DND-41 (cell line): Measurements from ENCODE around the gene TTC9C.

Experiments used
- ATAC-seq: fragments of 200-7000 bp; cut with Tn5 transposase; 3 replicates; pipeline ENCODE4 v1.9.1; 2021; ENCODE audit warnings: low read depth; ENCODE audit not compliant: insufficient read depth
- DNase-seq: peaks from one replicate; pipeline ENCODE4 v3.0.0-alpha.2; 2020
- H2AFZ ChIP-seq: 2 replicates; pipeline ENCODE4 v1.6.0; 2012; ENCODE audit warnings: low read depth, low read length
- H3K27ac ChIP-seq: 2 replicates; pipeline ENCODE4 v1.5.1; 2012; ENCODE audit warnings: low read length, inconsistent platforms
- H3K27me3 ChIP-seq: fragments of 200-600 bp; sonication (generic); 2 replicates; pipeline ENCODE4 v1.6.0; 2012; ENCODE audit warnings: low read length, mild to moderate bottlenecking, inconsistent platforms; ENCODE audit not compliant: insufficient read depth, poor library complexity
- H3K36me3 ChIP-seq: 2 replicates; pipeline ENCODE4 v1.5.1; 2012; ENCODE audit warnings: low read length, inconsistent platforms; ENCODE audit not compliant: insufficient read depth
- H3K4me1 ChIP-seq: 2 replicates; pipeline ENCODE4 v1.5.1; 2012; ENCODE audit warnings: mild to moderate bottlenecking, low read length; ENCODE audit not compliant: insufficient read depth
- H3K4me2 ChIP-seq: 2 replicates; pipeline ENCODE4 v1.6.0; 2012; ENCODE audit warnings: mild to moderate bottlenecking, moderate library complexity, low read length, inconsistent platforms; ENCODE audit not compliant: insufficient read depth
- H3K4me3 ChIP-seq, 2 experiments: fragments of 200-600 bp in 1 of 2; shearing (Covaris generic) in 1 of 2; 2 replicates each; pipeline ENCODE4 v1.5.1; 2012 to 2016; ENCODE audit warnings: inconsistent platforms in 2 of 2, low read length in 2 of 2, mild to moderate bottlenecking in 2 of 2, low read depth in 1 of 2, moderate library complexity in 1 of 2
- H3K79me2 ChIP-seq: 2 replicates; pipeline ENCODE4 v1.6.0; 2012; ENCODE audit warnings: low read length, inconsistent platforms; ENCODE audit not compliant: insufficient read depth
- H3K9ac ChIP-seq: 2 replicates; pipeline ENCODE4 v1.6.0; 2012; ENCODE audit warnings: low read depth, mild to moderate bottlenecking, inconsistent platforms, low read length, moderate library complexity
- H3K9me3 ChIP-seq: 2 replicates; pipeline ENCODE4 v1.5.1; 2012; ENCODE audit warnings: low read length, moderate library complexity, mild to moderate bottlenecking, inconsistent platforms; ENCODE audit not compliant: insufficient read depth, severe bottlenecking
- H4K20me1 ChIP-seq: 2 replicates; pipeline ENCODE4 v1.6.0; 2012; ENCODE audit warnings: low read length; ENCODE audit not compliant: insufficient read depth
- EZH2 ChIP-seq: IDR thresholded peaks from 3 replicates; pipeline ENCODE4 v1.6.1; 2012; ENCODE audit warnings: borderline replicate concordance, low read depth, mild to moderate bottlenecking, moderate library complexity, low read length, inconsistent platforms; ENCODE audit not compliant: severe bottlenecking
- TF ChIP-seq, protein P1 (sequence below): IDR thresholded peaks from 2 replicates; pipeline ENCODE4 v1.5.1; 2012; ENCODE audit warnings: borderline replicate concordance, low read length, moderate library complexity, mild to moderate bottlenecking; ENCODE audit not compliant: poor library complexity, severe bottlenecking; ENCODE audit errors: extremely low read depth

TTC9C gene

GRCh38 chr11:62712861-62713260 is 15.4 kb upstream of the TTC9C start:
- ATAC-seq (no peak), DNase-seq (no peak)
- Histone ChIP-seq H4K20me1 (no peaks in the 10 kb centered on the region), H3K9me3 (no peaks in the 10 kb centered on the region), H3K4me2 (no peak overlapping the region), H3K27ac (no peak overlapping the region), H3K36me3 (peaks cover 75% of the 10 kb centered on the region), H3K9ac (no peak overlapping the region), H3K27me3 (no peaks in the 10 kb centered on the region), H3K4me1 (peaks cover 32% of the 10 kb centered on the region), H3K79me2 (peaks cover 49% of the 10 kb centered on the region), H2AFZ (no peak overlapping the region), H3K4me3 (no peak overlapping the region)
- TF ChIP-seq, protein P1, sequence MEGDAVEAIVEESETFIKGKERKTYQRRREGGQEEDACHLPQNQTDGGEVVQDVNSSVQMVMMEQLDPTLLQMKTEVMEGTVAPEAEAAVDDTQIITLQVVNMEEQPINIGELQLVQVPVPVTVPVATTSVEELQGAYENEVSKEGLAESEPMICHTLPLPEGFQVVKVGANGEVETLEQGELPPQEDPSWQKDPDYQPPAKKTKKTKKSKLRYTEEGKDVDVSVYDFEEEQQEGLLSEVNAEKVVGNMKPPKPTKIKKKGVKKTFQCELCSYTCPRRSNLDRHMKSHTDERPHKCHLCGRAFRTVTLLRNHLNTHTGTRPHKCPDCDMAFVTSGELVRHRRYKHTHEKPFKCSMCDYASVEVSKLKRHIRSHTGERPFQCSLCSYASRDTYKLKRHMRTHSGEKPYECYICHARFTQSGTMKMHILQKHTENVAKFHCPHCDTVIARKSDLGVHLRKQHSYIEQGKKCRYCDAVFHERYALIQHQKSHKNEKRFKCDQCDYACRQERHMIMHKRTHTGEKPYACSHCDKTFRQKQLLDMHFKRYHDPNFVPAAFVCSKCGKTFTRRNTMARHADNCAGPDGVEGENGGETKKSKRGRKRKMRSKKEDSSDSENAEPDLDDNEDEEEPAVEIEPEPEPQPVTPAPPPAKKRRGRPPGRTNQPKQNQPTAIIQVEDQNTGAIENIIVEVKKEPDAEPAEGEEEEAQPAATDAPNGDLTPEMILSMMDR, result no peak
- TF ChIP-seq EZH2, result no peak

DNA sequence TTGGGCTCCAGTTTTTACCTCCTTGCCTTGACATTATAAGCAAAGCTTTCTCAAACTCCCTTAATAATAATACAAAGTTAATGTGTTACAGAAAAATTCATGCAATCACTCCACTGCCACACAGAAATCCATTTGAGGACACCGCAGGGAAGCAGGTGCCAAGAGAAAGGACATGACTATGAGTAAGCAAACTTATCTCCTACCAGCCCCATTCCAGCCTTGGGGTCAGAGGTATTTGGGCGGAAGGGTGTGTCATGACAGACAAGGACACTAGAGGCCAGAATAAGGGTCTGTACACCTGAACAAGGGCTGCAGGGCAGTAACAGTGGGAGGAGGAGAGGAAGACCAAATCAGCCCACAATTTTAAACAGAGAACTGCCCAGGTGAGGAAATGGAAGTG is 14.9 kb upstream of the TTC9C start:
- Histone ChIP-seq H4K20me1 (no peaks in the 10 kb centered on the region), H3K27me3 (no peaks in the 10 kb centered on the region), H3K9ac (no peak overlapping the region), H3K36me3 (peaks cover 80% of the 10 kb centered on the region), H2AFZ (no peak overlapping the region), H3K27ac (no peak overlapping the region), H3K9me3 (no peaks in the 10 kb centered on the region), H3K79me2 (peaks cover 49% of the 10 kb centered on the region), H3K4me1 (peaks cover 29% of the 10 kb centered on the region), H3K4me2 (no peak overlapping the region), H3K4me3 (no peak overlapping the region)
- ATAC-seq (no peak), DNase-seq (no peak)
- TF ChIP-seq EZH2, result no peak
- TF ChIP-seq, protein P1, result peak; percentile 6

GRCh38 chr11:62715150-62716130 is 12.8 kb upstream of the TTC9C start:
- TF ChIP-seq EZH2, result no peak
- TF ChIP-seq, protein P1, result peak; percentile 23
- Histone ChIP-seq H3K9me3 (no peaks in the 10 kb centered on the region), H3K27me3 (no peaks in the 10 kb centered on the region), H3K4me1 (peaks cover 14% of the 10 kb centered on the region), H2AFZ (no peak overlapping the region), H3K9ac (no peak overlapping the region), H3K79me2 (peaks cover 60% of the 10 kb centered on the region), H3K4me3 (no peak overlapping the region), H3K4me2 (no peak overlapping the region), H3K36me3 (peaks cover 93% of the 10 kb centered on the region), H4K20me1 (no peaks in the 10 kb centered on the region), H3K27ac (no peak overlapping the region)
- ATAC-seq, result peak; percentile 38; the same call in 1 of the 3 replicates
- DNase-seq, result no peak
